Measurements from ENCODE around the gene AKNAD1.
A peak's percentile ranks its signal among the peaks of the same experiment; 100 is the strongest.

Gene AKNAD1

DNA sequence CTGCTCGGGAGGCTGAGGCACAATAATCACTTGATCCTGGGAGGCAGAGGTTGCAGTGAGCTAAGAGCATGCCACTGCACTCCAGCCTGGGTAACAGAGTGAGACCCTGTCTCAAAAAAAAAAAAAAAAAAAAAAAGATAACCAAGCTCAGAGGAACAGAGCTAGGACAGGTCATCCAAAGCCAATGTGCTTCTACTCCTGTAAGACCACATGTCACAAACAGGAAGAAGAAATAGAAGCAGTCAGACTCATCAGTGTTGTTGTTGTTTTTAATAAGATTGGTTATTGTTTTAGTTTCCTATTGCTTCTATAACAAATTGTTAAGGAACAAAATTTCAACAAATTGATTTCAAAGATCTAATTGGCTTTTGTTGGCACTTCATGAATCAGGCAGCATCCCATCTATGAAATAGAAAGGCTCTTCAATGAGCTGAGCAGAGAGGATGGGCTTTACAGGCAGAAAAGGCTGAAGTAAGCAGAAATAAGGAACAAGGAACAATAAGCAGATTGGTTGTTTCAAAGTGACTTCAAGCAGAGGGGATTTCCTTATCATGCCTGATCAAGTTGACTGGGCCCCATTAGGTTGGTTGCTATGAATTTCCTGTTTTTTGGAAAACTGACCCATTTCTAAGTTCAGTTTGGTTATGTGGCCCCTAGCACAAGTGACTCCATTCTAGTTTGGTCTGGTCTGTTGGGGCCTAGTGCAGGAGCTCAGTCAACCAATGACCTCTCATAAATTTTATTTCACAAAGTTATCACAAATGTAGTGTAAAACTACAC lies 6.0 kb upstream of the AKNAD1 start:
- TF ChIP-seq, protein P1, sequence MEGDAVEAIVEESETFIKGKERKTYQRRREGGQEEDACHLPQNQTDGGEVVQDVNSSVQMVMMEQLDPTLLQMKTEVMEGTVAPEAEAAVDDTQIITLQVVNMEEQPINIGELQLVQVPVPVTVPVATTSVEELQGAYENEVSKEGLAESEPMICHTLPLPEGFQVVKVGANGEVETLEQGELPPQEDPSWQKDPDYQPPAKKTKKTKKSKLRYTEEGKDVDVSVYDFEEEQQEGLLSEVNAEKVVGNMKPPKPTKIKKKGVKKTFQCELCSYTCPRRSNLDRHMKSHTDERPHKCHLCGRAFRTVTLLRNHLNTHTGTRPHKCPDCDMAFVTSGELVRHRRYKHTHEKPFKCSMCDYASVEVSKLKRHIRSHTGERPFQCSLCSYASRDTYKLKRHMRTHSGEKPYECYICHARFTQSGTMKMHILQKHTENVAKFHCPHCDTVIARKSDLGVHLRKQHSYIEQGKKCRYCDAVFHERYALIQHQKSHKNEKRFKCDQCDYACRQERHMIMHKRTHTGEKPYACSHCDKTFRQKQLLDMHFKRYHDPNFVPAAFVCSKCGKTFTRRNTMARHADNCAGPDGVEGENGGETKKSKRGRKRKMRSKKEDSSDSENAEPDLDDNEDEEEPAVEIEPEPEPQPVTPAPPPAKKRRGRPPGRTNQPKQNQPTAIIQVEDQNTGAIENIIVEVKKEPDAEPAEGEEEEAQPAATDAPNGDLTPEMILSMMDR (conservative IDR thresholded peaks at IDR 0.05; ENCODE audit: control insufficient read depth, insufficient read depth, low read depth, low read length): no peak
- DNase-seq (ENCODE audit: low read depth): no peak
- no peak overlapping the region for H3K4me3 ChIP-seq (ENCODE audit: control insufficient read depth, low read depth, low read length)

DNA sequence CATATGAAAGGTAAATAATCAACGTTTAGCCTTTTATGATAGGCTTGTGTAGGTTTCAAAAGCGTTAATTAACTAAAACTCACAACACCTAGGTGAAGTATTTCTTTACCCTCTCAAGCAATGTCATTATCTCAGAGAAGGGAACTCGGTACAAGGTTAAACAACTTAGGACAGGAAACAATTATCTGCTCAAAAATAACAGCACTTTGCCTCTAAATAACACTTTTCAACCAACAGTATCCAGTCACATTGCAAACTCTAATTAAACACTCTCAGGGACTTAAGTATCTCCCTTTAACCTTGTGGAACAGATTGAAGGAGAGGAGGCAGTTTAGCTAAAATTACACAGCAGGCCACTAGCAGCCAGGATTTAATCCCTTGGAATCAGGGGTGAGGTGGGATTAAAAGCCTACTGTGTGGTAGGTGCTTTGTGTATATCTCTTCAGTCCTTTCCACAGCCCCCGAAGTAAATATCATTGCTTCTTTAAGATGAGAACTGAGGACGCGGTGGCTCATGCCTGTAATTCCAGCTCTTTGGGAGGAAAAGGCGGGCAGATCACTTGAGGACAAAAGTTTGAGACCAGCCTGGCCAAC lies 5.2 kb upstream of the AKNAD1 start:
- no peak for DNase-seq (ENCODE audit: low read depth)
- TF ChIP-seq, protein P1 (conservative IDR thresholded peaks at IDR 0.05; ENCODE audit: control insufficient read depth, insufficient read depth, low read depth, low read length): no peak
- H3K4me3 ChIP-seq (ENCODE audit: control insufficient read depth, low read depth, low read length): no peak overlapping the region

DNA sequence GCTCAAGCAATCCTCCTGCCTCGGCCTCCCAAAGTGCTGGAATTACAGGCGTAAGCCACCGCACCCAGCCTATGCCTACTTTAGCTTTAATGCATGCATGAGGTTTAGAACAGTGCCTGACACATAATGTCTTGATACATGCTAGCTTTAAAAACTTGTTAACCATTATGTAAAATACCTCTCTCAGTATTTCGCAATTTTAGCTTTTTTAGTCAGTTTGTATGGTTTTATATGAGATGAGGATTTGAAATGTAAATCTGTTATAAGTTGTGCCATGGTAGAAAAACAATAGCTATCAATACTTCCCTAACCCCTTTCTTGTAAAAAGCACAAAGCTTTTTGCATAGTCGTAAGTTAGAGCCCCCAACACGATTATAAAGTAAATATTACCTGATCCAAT lies 4.7 kb upstream of the AKNAD1 start:
- H3K4me3 ChIP-seq (ENCODE audit: control insufficient read depth, low read depth, low read length): no peak overlapping the region
- TF ChIP-seq, protein P1 (conservative IDR thresholded peaks at IDR 0.05; ENCODE audit: control insufficient read depth, insufficient read depth, low read depth, low read length): no peak
- DNase-seq (ENCODE audit: low read depth): no peak

DNA sequence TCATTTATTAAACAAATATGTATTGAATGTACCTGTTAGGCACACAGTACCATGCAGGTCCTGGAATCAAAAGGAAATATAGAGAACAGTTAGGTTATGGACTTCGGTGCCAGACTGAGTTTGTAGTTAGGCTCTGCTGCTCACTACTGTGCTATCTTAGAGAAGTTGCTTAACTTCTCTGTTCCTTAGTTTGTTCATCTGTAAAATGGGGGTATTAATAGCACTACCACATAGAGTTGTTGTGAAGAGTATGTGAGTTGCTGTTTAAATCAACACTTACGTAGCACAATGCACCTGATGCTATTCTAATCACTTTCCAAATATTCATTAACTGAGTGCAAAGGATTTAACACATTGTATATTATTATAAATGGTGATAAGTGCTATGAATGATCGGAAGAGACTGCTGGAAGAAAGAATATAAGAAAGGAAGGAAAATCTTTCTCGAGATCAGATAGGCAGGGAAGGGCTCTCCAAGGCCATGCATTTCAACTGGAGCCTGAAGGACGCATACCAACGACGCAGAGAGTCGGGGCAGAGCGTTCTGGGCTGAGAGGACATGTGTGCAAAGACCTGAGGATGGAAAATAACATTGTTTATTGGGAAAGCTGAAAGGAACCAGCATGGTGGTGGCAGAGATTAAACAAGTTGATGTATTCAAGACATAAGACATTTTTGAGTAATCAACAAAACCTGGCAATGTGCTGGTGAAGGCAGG lies 3.5 kb upstream of the AKNAD1 start:
- no peak overlapping the region for H3K4me3 ChIP-seq (ENCODE audit: control insufficient read depth, low read depth, low read length)
- DNase-seq (ENCODE audit: low read depth): no peak
- TF ChIP-seq, protein P1 (conservative IDR thresholded peaks at IDR 0.05; ENCODE audit: control insufficient read depth, insufficient read depth, low read depth, low read length): no peak

DNA sequence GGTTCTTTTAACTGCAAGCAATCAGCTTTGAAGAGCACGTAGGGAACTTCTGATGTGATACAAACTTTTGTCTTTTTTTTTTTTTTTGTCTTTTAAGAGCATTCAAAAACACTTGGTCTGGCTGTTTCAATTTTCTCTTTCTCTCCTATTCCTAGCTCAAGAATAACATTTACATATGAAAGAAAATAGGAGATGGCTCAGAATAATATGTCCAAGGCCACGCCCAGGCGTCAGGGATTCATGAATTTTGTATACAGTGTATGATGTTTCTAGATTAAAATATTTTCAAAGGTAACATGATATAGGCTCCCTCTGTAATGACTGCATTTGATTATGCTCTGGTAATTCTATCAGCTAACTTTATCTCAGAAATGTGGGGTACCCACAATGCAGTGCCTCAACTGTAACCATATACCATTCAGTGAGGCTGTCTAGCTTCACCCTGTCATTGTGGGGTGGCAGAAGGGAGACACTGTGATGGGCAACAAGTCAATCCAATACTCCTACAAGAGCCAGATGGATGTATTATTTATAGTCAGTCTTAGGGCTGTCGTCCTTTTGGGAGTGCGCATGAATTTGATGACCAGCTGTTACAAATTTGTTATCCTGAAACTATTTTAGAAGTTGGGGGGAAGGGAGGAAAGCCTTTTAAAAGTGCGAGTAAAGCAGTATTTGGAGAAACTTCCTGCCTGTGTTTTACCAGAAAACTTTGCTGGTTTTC lies 1.5 kb upstream of the AKNAD1 start:
- no peak for DNase-seq (ENCODE audit: low read depth)
- H3K4me3 ChIP-seq (ENCODE audit: control insufficient read depth, low read depth, low read length): no peak overlapping the region
- TF ChIP-seq, protein P1 (conservative IDR thresholded peaks at IDR 0.05; ENCODE audit: control insufficient read depth, insufficient read depth, low read depth, low read length): no peak

DNA sequence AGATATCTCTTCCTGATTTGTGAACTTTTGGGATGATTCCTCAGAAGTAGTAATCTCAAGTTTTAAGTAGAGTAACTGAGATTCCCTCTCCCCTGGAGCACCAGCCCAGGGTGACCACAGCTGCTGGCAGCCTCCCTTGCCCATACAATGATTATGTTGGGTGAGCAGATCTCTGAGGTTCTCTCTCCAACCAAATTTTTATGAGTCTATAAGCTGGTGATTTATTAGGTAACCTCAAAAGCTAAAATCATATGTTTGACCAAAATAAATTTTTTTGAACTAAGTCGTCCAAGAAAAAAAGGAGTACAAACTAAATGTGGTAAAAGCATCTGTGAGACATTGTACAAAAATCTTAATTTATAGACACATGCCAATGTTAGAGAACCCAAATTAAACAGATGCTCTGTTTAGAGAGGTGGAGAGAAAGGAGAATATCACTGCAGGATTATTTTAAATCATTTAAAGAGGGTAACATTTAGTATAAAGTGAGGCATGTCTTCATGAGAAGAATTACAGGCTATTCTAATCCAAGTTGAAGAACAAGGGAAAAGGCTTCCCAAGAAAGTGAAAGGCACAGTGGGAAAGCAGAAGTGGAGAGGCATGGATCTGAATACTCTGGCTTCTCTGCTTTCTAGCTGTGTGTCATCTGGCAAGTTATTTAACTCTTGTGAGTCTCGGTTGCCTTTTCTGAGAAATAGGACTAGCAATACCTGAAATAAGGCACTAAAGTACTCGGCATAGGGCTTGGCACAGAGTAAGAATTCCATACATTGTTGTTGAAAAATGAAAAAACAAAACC lies 2.5 kb downstream of the AKNAD1 start:
- TF ChIP-seq, protein P1 (conservative IDR thresholded peaks at IDR 0.05; ENCODE audit: control insufficient read depth, insufficient read depth, low read depth, low read length): no peak
- DNase-seq (ENCODE audit: low read depth): peak; percentile 61
- H3K4me3 ChIP-seq (ENCODE audit: control insufficient read depth, low read depth, low read length): no peak overlapping the region
